Endothelial cell of umbilical vein (primary cell): Measurements from ENCODE around the gene CLTB. TPM values are rescaled to one million over a fixed set of nuclear protein-coding genes. Genes with fewer than 3 reads are reported as not detected.

ENCODE experiments used
- BruUV-seq: library from RNA; stranded (reverse); fragments of 400-500 nt; replicated peaks from 2 replicates; lab custom pipeline; 2021; lab: Mats Ljungman, UMichigan
- CTCF ChIA-PET: fragments of 300-600, 350-600 bp; sonication (Branson Sonifier 250); formaldehyde crosslinking; loops from one replicate; lab custom pipeline; 2021; ENCODE audit warnings: antibody characterized with exemption, inconsistent platforms; lab: Charles Lee
- POLR2A ChIA-PET: fragments of 300-600, 350-600 bp; sonication (Branson Sonifier 250); formaldehyde crosslinking; loops from one replicate; lab custom pipeline; 2021; ENCODE audit warnings: antibody characterized with exemption, inconsistent platforms; lab: Charles Lee
- DNase-seq: peaks from one replicate; pipeline ENCODE4 v3.0.0-alpha.2; 2011; ENCODE audit warnings: low read depth, low spot score
- FAIRE-seq: peaks from 2 replicates; lab custom pipeline; 2011; peaks lifted over from hg19 to GRCh38; lab: Jason Lieb, UNC
- H2AFZ ChIP-seq: 2 replicates; pipeline ENCODE4 v1.6.0; 2012; ENCODE audit warnings: low read depth, low read length, control low read depth, inconsistent platforms
- H3K27ac ChIP-seq: 2 replicates; pipeline ENCODE4 v1.5.1; 2011; ENCODE audit warnings: low read depth, mild to moderate bottlenecking, control low read depth, low read length, moderate library complexity; ENCODE audit not compliant: insufficient read depth
- H3K27me3 ChIP-seq, 2 experiments: 2 replicates each; pipeline versions ENCODE4 v1.6.0 to v1.6.1; 2011; ENCODE audit warnings: low read length in 2 of 2, mixed read lengths in 1 of 2; ENCODE audit not compliant: control insufficient read depth in 2 of 2, insufficient read depth in 2 of 2
- H3K36me3 ChIP-seq, 2 experiments: 2 replicates in 1 of 2; 3 replicates in 1 of 2; pipeline ENCODE4 v1.5.1; 2011; ENCODE audit warnings: low read length in 2 of 2, mild to moderate bottlenecking in 1 of 2, moderate library complexity in 1 of 2; ENCODE audit not compliant: control insufficient read depth in 2 of 2, insufficient read depth in 2 of 2; ENCODE audit errors: extremely low read depth in 1 of 2
- H3K4me1 ChIP-seq: 3 replicates; pipeline ENCODE4 v1.5.1; 2011; ENCODE audit warnings: mild to moderate bottlenecking, low read length; ENCODE audit not compliant: control insufficient read depth, insufficient read depth; ENCODE audit errors: extremely low read depth
- H3K4me2 ChIP-seq: 2 replicates; pipeline ENCODE4 v1.6.1; 2011; ENCODE audit warnings: low read length, control low read depth, mixed read lengths; ENCODE audit not compliant: insufficient read depth
- H3K4me3 ChIP-seq, 3 experiments: fragments of 200-600 bp in 1 of 3; sonication (generic), shearing (Covaris generic) in 1 of 3; replicated peaks in 1 of 3; 2 replicates each; pipeline ENCODE4 v1.5.1; 2011 to 2016; ENCODE audit warnings: control low read depth in 3 of 3, low read length in 3 of 3, mild to moderate bottlenecking in 2 of 3, inconsistent platforms in 1 of 3, low read depth in 1 of 3, moderate library complexity in 1 of 3; ENCODE audit not compliant: insufficient read depth in 1 of 3
- H3K79me2 ChIP-seq: 2 replicates; pipeline ENCODE4 v1.6.0; 2012; ENCODE audit warnings: low read length, inconsistent platforms; ENCODE audit not compliant: control insufficient read depth, insufficient read depth
- H3K9ac ChIP-seq: replicated peaks from 2 replicates; pipeline ENCODE3; 2011; ENCODE audit warnings: low read length, control low read depth; ENCODE audit not compliant: insufficient read depth; ENCODE audit errors: extremely low read depth
- H3K9me1 ChIP-seq: replicated peaks from 3 replicates; pipeline ENCODE4 v1.6.0; 2011; ENCODE audit warnings: mild to moderate bottlenecking, low read length; ENCODE audit not compliant: control insufficient read depth, insufficient read depth; ENCODE audit errors: extremely low read depth
- H3K9me3 ChIP-seq: replicated peaks from 2 replicates; pipeline ENCODE4 v1.5.1; 2012; ENCODE audit warnings: low read length, inconsistent platforms; ENCODE audit not compliant: control insufficient read depth, insufficient read depth
- H4K20me1 ChIP-seq: replicated peaks from 2 replicates; pipeline ENCODE3; 2011; ENCODE audit warnings: mild to moderate bottlenecking, low read length; ENCODE audit not compliant: control insufficient read depth, insufficient read depth; ENCODE audit errors: extremely low read depth
- EZH2 ChIP-seq: IDR thresholded peaks from 2 replicates; pipeline ENCODE4 v1.6.1; 2012; ENCODE audit warnings: borderline replicate concordance, low read depth, mild to moderate bottlenecking, moderate library complexity, low read length, inconsistent platforms; ENCODE audit not compliant: severe bottlenecking
- FOS ChIP-seq: IDR thresholded peaks from 2 replicates; pipeline ENCODE4 v1.6.1; 2011; ENCODE audit warnings: mild to moderate bottlenecking, low read length, moderate library complexity, borderline replicate concordance; ENCODE audit not compliant: insufficient read depth
- GATA2 ChIP-seq: IDR thresholded peaks from 2 replicates; pipeline ENCODE4 v1.7.0; 2011; ENCODE audit warnings: low read depth, mild to moderate bottlenecking, moderate library complexity, mixed read lengths, low read length; ENCODE audit not compliant: insufficient read length, insufficient read depth
- JUN ChIP-seq: IDR thresholded peaks from 2 replicates; pipeline ENCODE4 v1.6.1; 2011; ENCODE audit warnings: borderline replicate concordance, low read depth; ENCODE audit not compliant: insufficient read length, insufficient read depth
- MAX ChIP-seq: IDR thresholded peaks from 2 replicates; pipeline ENCODE4 v1.6.1; 2011; ENCODE audit not compliant: insufficient read depth, insufficient read length
- MYC ChIP-seq: IDR thresholded peaks from one replicate; pipeline ENCODE4 v1.6.1; 2011; ENCODE audit warnings: mild to moderate bottlenecking, low read depth, low read length
- POLR2A ChIP-seq: IDR thresholded peaks from 2 replicates; pipeline ENCODE4 v1.6.1; 2012; ENCODE audit warnings: low read depth, mild to moderate bottlenecking, control low read depth, low read length
- POLR2AphosphoS5 ChIP-seq: IDR thresholded peaks from 2 replicates; pipeline ENCODE4 v1.6.1; 2012; ENCODE audit warnings: low read depth, mild to moderate bottlenecking, control low read depth, low read length, moderate library complexity; ENCODE audit not compliant: insufficient read depth
- dilution Hi-C: fragments of 300-500 bp; cut with MboI; formaldehyde crosslinking; loops from one replicate; pipeline ENCODE4 v1.15.0; 2019; ENCODE audit warnings: low sequenced_read_pairs; ENCODE audit not compliant: extremely low pct_ligation_motif_present
- intact Hi-C: fragments of 100-400 bp; cut with micrococcal nuclease; formaldehyde crosslinking; loops from one replicate; pipeline ENCODE4 v1.10.0; 2022
- polyA plus RNA-seq, 4 experiments: library from polyadenylated mRNA; depleted of rRNA in 3 of 4; stranded (reverse) in 3 of 4; unstranded in 1 of 4; fragments of >200 nt; gene quantifications; 2 replicates each; pipeline versions ENCODE4 v1.2.1 to v1.2.3, GENCODE V29; 2011 to 2012; ENCODE audit warnings: missing spikeins in 1 of 4
- total RNA-seq: library from RNA; stranded (reverse); gene quantifications from 2 replicates; pipeline ENCODE4 v1.2.3, GENCODE V29; 2021
- TF ChIP-seq, protein P1 (sequence below), 2 donors: IDR thresholded peaks; 1 replicate in 1 of 2; 2 replicates in 1 of 2; pipeline ENCODE4 v1.5.1; 2011; ENCODE audit warnings: low read length in 2 of 2, mild to moderate bottlenecking in 2 of 2, moderate library complexity in 2 of 2, control low read depth in 1 of 2, inconsistent platforms in 1 of 2, low read depth in 1 of 2; ENCODE audit not compliant: insufficient read depth in 1 of 2; ENCODE audit errors: extremely low read depth in 1 of 2

CLTB gene
- total and polyA plus RNA-seq, 2 donors (not counting 3 experiments of a cell fraction or from before 2014, with no cell fraction given): 73.2 to 111 TPM

DNA sequence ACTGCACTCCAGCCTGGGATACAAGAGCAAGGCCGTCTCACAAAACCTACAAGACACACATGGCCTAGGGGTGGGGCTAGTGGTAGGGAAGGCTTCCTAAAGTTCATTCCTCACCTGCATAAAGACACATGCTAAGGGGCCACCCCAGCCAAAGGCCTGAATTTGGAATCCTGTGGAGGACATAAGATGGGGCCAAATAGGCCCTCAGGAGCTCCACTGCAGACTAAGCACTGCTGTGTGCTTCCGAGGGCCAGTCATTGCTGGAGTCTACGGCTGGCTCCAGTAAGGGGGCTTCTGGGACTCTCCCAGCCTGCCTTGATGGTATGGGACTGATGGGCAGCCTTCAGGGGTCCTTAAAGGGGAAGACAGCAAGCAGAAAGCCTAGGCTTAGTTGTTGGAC, 33.6 kb downstream of the CLTB start:
- Histone ChIP-seq H3K4me3 (no peak overlapping the region), H3K4me1 (peaks cover 11% of the 10 kb centered on the region), H4K20me1 (no peaks in the 10 kb centered on the region), H3K9me1 (no peaks in the 10 kb centered on the region), H2AFZ (no peak overlapping the region), H3K36me3 (peaks cover 12 to 23% of the 10 kb centered on the region in 2 experiments), H3K27me3 (no peaks in the 10 kb centered on the region), H3K9ac (no peak overlapping the region), H3K4me2 (no peak overlapping the region), H3K27ac (no peak overlapping the region), H3K9me3 (no peaks in the 10 kb centered on the region), H3K79me2 (peaks cover 28% of the 10 kb centered on the region)
- dilution Hi-C loops: no loop called here
- ChIA-PET POLR2A (no interaction called here), CTCF (no interaction called here)
- intact Hi-C loops: loop anchor here (10.0 kb wide), 1 partner anchor 1212 kb away; the partner anchor contains the start of gene TMED9
- no peak for FAIRE-seq
- DNase-seq: no peak
- no TSS peak for BruUV-seq
- TF ChIP-seq JUN (no peak), MAX (no peak), MYC (no peak), FOS (no peak), POLR2A (no peak), GATA2 (no peak), POLR2AphosphoS5 (no peak), EZH2 (no peak)
- TF ChIP-seq, protein P1, sequence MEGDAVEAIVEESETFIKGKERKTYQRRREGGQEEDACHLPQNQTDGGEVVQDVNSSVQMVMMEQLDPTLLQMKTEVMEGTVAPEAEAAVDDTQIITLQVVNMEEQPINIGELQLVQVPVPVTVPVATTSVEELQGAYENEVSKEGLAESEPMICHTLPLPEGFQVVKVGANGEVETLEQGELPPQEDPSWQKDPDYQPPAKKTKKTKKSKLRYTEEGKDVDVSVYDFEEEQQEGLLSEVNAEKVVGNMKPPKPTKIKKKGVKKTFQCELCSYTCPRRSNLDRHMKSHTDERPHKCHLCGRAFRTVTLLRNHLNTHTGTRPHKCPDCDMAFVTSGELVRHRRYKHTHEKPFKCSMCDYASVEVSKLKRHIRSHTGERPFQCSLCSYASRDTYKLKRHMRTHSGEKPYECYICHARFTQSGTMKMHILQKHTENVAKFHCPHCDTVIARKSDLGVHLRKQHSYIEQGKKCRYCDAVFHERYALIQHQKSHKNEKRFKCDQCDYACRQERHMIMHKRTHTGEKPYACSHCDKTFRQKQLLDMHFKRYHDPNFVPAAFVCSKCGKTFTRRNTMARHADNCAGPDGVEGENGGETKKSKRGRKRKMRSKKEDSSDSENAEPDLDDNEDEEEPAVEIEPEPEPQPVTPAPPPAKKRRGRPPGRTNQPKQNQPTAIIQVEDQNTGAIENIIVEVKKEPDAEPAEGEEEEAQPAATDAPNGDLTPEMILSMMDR (IDR thresholded peaks at IDR 0.05; ENCODE audit: extremely low read depth in 1 of 2, insufficient read depth in 1 of 2, low read depth in 1 of 2, low read length in 2 of 2): no peak
